Measurements from ENCODE around the gene PITX2.

GRCh38 chr4:110595583-110595982, 27.3 kb downstream of the PITX2 start:
- no peak for TF ChIP-seq POLR2A (IDR thresholded peaks at IDR 0.05; ENCODE audit: low read length)
- TF ChIP-seq CTCF (IDR thresholded peaks at IDR 0.05) = no peak

All from A549 (cell line).